Measurements from ENCODE around the gene KIAA1958. TPM values are rescaled to one million over a fixed set of nuclear protein-coding genes. Genes with fewer than 3 reads are reported as not detected.

KIAA1958 gene
- total and polyA plus RNA-seq, 10 of the 15 experiments (the other 5 are each of a cell fraction or from before 2014, with no cell fraction given) = 0.53 to 8.7 (median 4.0) TPM

GRCh38 chr9:112443636-112444035 lies 43.0 kb upstream of the KIAA1958 start:
- Histone ChIP-seq H2AFZ (ENCODE audit: control insufficient read depth, low read depth, low read length) (no peak overlapping the region), H3K27me3 (replicated peaks in 1 of 2; ENCODE audit: control insufficient read depth in 2 of 2, insufficient read depth in 2 of 2, low read length in 1 of 2) (no peaks in the 10 kb centered on the region), H3K4me2 (ENCODE audit: control insufficient read depth, insufficient read depth) (no peak overlapping the region), H3K4me3 (no peak overlapping the region), H3K9ac (ENCODE audit: control insufficient read depth, insufficient read depth, low read length) (no peak overlapping the region), H3K9me3 (replicated peaks; ENCODE audit: control insufficient read depth, insufficient read depth, low read length) (no peaks in the 10 kb centered on the region), H3K79me2 (ENCODE audit: control insufficient read depth, insufficient read depth, low read length) (no peaks in the 10 kb centered on the region), H4K20me1 (ENCODE audit: control insufficient read depth, insufficient read depth) (no peaks in the 10 kb centered on the region), H3K4me1 (ENCODE audit: control insufficient read depth, insufficient read depth, low read length) (peaks cover 4% of the 10 kb centered on the region; the same call in 1 of the 2 replicates), H3K36me3 (ENCODE audit: control insufficient read depth in 2 of 2, insufficient read depth in 2 of 2, low read length in 1 of 2) (no peaks in the 10 kb centered on the region; a peak in 1 of 4 replicates), H3K27ac (ENCODE audit: control insufficient read depth, insufficient read depth) (no peak overlapping the region)
- CTCF ChIA-PET = interaction anchor here (0.6 to 3.6 kb wide), 30 partner anchors 10 to 1821 kb away, joined by 3 to 30 read pairs (median 4); partner anchors contain the start of genes HSDL2, INIP and KIAA1958
- DNase-seq (ENCODE audit: low read depth, low spot score) = no peak
- 50% methylated on average over 1 of the region's 1 CpG for WGBS (ENCODE audit: insufficient coverage, insufficient replicate concordance, low lambda C conversion rate, missing lambda C conversion rate)
- RAD21 ChIA-PET (ENCODE audit: unreplicated experiment) = interaction anchor here (0.7 to 3.0 kb wide), 4 partner anchors 42 to 376 kb away, joined by 3 to 15 read pairs (median 7); partner anchors contain the start of gene INIP
- in situ Hi-C loops (cut with MboI) = loop anchor here (5.0 kb wide), 1 partner anchor 354 kb away; no protein-coding TSS in a partner anchor
- POLR2A ChIA-PET = no interaction called here
- ATAC-seq = no peak
- no peak for FAIRE-seq
- no TSS peak for BruUV-seq (replicated peaks)
- SMC1A ChIA-PET (ENCODE audit: uncharacterized antibody, unreplicated experiment) = interaction anchor here (0.6 to 2.6 kb wide), 13 partner anchors 9 to 380 kb away, joined by 3 to 14 read pairs (median 5); partner anchors contain the start of gene INIP
- intact Hi-C loops (cut with micrococcal nuclease; ENCODE audit: unreplicated experiment) = loop anchor here (1.0 to 10.0 kb wide), 6 partner anchors 222 to 461 kb away; partner anchors contain the start of gene INIP
- TF ChIP-seq, protein P1, sequence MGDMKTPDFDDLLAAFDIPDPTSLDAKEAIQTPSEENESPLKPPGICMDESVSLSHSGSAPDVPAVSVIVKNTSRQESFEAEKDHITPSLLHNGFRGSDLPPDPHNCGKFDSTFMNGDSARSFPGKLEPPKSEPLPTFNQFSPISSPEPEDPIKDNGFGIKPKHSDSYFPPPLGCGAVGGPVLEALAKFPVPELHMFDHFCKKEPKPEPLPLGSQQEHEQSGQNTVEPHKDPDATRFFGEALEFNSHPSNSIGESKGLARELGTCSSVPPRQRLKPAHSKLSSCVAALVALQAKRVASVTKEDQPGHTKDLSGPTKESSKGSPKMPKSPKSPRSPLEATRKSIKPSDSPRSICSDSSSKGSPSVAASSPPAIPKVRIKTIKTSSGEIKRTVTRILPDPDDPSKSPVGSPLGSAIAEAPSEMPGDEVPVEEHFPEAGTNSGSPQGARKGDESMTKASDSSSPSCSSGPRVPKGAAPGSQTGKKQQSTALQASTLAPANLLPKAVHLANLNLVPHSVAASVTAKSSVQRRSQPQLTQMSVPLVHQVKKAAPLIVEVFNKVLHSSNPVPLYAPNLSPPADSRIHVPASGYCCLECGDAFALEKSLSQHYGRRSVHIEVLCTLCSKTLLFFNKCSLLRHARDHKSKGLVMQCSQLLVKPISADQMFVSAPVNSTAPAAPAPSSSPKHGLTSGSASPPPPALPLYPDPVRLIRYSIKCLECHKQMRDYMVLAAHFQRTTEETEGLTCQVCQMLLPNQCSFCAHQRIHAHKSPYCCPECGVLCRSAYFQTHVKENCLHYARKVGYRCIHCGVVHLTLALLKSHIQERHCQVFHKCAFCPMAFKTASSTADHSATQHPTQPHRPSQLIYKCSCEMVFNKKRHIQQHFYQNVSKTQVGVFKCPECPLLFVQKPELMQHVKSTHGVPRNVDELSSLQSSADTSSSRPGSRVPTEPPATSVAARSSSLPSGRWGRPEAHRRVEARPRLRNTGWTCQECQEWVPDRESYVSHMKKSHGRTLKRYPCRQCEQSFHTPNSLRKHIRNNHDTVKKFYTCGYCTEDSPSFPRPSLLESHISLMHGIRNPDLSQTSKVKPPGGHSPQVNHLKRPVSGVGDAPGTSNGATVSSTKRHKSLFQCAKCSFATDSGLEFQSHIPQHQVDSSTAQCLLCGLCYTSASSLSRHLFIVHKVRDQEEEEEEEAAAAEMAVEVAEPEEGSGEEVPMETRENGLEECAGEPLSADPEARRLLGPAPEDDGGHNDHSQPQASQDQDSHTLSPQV (IDR thresholded peaks at IDR 0.05) = no peak
- TF ChIP-seq SIN3A (IDR thresholded peaks at IDR 0.05; ENCODE audit: low read depth, low read length) (no peak), NR2F1 (conservative IDR thresholded peaks at IDR 0.05) (no peak), MLLT1 (IDR thresholded peaks at IDR 0.05) (no peak), CHD1 (IDR thresholded peaks at IDR 0.05; ENCODE audit: low read depth, low read length) (no peak), EP300 (IDR thresholded peaks at IDR 0.05; ENCODE audit: borderline replicate concordance in 1 of 2, control insufficient read depth in 1 of 2, low read depth in 2 of 2, low read length in 2 of 2) (no peak), BACH1 (IDR thresholded peaks at IDR 0.05; ENCODE audit: borderline replicate concordance) (no peak), USF2 (IDR thresholded peaks at IDR 0.05; ENCODE audit: borderline replicate concordance, low read depth, low read length) (no peak)
- TF ChIP-seq, protein P2, sequence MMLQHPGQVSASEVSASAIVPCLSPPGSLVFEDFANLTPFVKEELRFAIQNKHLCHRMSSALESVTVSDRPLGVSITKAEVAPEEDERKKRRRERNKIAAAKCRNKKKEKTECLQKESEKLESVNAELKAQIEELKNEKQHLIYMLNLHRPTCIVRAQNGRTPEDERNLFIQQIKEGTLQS (IDR thresholded peaks at IDR 0.05; ENCODE audit: borderline replicate concordance, extremely low read depth, low read depth, low read length) = no peak
- TF ChIP-seq, protein P3, sequence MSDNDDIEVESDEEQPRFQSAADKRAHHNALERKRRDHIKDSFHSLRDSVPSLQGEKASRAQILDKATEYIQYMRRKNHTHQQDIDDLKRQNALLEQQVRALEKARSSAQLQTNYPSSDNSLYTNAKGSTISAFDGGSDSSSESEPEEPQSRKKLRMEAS (IDR thresholded peaks at IDR 0.05; ENCODE audit: low read depth, low read length) = no peak
- TF ChIP-seq, protein P4, sequence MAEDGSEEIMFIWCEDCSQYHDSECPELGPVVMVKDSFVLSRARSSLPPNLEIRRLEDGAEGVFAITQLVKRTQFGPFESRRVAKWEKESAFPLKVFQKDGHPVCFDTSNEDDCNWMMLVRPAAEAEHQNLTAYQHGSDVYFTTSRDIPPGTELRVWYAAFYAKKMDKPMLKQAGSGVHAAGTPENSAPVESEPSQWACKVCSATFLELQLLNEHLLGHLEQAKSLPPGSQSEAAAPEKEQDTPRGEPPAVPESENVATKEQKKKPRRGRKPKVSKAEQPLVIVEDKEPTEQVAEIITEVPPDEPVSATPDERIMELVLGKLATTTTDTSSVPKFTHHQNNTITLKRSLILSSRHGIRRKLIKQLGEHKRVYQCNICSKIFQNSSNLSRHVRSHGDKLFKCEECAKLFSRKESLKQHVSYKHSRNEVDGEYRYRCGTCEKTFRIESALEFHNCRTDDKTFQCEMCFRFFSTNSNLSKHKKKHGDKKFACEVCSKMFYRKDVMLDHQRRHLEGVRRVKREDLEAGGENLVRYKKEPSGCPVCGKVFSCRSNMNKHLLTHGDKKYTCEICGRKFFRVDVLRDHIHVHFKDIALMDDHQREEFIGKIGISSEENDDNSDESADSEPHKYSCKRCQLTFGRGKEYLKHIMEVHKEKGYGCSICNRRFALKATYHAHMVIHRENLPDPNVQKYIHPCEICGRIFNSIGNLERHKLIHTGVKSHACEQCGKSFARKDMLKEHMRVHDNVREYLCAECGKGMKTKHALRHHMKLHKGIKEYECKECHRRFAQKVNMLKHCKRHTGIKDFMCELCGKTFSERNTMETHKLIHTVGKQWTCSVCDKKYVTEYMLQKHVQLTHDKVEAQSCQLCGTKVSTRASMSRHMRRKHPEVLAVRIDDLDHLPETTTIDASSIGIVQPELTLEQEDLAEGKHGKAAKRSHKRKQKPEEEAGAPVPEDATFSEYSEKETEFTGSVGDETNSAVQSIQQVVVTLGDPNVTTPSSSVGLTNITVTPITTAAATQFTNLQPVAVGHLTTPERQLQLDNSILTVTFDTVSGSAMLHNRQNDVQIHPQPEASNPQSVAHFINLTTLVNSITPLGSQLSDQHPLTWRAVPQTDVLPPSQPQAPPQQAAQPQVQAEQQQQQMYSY (CRISPR knock-in tag; IDR thresholded peaks at IDR 0.05) = no peak

Measured in GM12878 (cell line).